H1 (cell line): ENCODE measurements around the gene CTNNA3. TPM values are rescaled to one million over a fixed set of nuclear protein-coding genes. Genes with fewer than 3 reads are reported as not detected.

Experiments used
- CTCF ChIP-seq, 3 experiments: IDR thresholded peaks; 1 replicate in 2 of 3; 2 replicates in 1 of 3; pipeline versions ENCODE4 v1.5.1 to v1.6.1; 2011; ENCODE audit warnings: low read length in 3 of 3, mild to moderate bottlenecking in 3 of 3, inconsistent platforms in 2 of 3, low read depth in 1 of 3, moderate library complexity in 1 of 3; ENCODE audit not compliant: insufficient read depth in 1 of 3; ENCODE audit errors: control extremely low read depth in 1 of 3
- polyA plus RNA-seq, 7 experiments: library from polyadenylated mRNA; depleted of rRNA in 3 of 7; stranded (reverse) in 5 of 7; unstranded in 2 of 7; fragments of >200 nt in 5 of 7; fragments of 200-250 nt in 2 of 7; gene quantifications; 1 replicate in 5 of 7; 2 replicates in 1 of 7; 4 replicates in 1 of 7; pipeline versions ENCODE4 v1.2.1 to v1.2.3, GENCODE V29; 2011 to 2013; ENCODE audit warnings: missing spikeins in 2 of 7, mixed read lengths in 2 of 7
- total RNA-seq: library from RNA; stranded (reverse); fragmentation: NEBNext Ultra II Directional; extraction: Animal tissue kit (Norgen Biotek cat#: 25700); gene quantifications from 2 replicates; pipeline ENCODE4 v1.2.1, GENCODE V29; 2021

Gene CTNNA3
- total and polyA plus RNA-seq, 2 of the 8 experiments (the other 6 are each of a cell fraction or from before 2014, with no cell fraction given): 1.3 to 1.5 TPM

GRCh38 chr10:66629996-66630395 is 1066.0 kb downstream of the CTNNA3 start (continued):
- no peak for TF ChIP-seq CTCF (IDR thresholded peaks at IDR 0.05; ENCODE audit: control extremely low read depth in 1 of 3, insufficient read depth in 1 of 3, low read depth in 1 of 3, low read length in 3 of 3)
